Testis (tissue), 5 donors: ENCODE results near the gene S100A14. TPM values are rescaled to one million over a fixed set of nuclear protein-coding genes. Genes with fewer than 3 reads are reported as not detected.

Source experiments
- DNase-seq: peaks from one replicate; pipeline ENCODE4 v3.0.0-alpha.2; 2019
- H3K27ac ChIP-seq, 2 donors: fragments of 200-600 bp; sonication (generic); one replicate each; pipeline ENCODE4 v1.5.1; 2019
- H3K27me3 ChIP-seq: fragments of 200-600 bp; sonication (generic); one replicate; pipeline ENCODE4 v1.5.1; 2019
- H3K36me3 ChIP-seq: fragments of 200-600 bp; sonication (generic); one replicate; pipeline ENCODE4 v1.5.1; 2017; ENCODE audit warnings: low read depth; ENCODE audit errors: missing control alignments
- H3K4me1 ChIP-seq: fragments of 200-600 bp; sonication (generic); one replicate; pipeline ENCODE4 v1.5.1; 2019
- H3K4me3 ChIP-seq, 2 donors: fragments of 200-600 bp; sonication (generic); one replicate each; pipeline ENCODE4 v1.5.1; 2017 to 2019
- H3K9me3 ChIP-seq: fragments of 200-600 bp; sonication (generic); one replicate; pipeline ENCODE4 v1.5.1; 2017
- POLR2A ChIP-seq: fragments of 450-650 bp; IDR thresholded peaks from one replicate; pipeline ENCODE4 v1.6.1; 2017; ENCODE audit warnings: antibody characterized with exemption, mild to moderate bottlenecking, moderate library complexity
- WGBS, 2 donors: methylation state at CpG; one replicate each; pipeline ENCODE4 v1.1.5; 2018; 5-methylcytosine and 5-hydroxymethylcytosine counted together
- intact Hi-C: fragments of 100-400 bp; cut with DNase I; formaldehyde crosslinking; loops from one replicate; pipeline ENCODE4 v1.15.1; 2023; ENCODE audit warnings: low total_unique reads
- long read RNA-seq, 2 donors: transcript quantifications; one replicate each; lab custom pipeline, GENCODE V29; 2026
- polyA plus RNA-seq: library from polyadenylated mRNA; stranded (reverse); fragments of 350-450 nt; fragmentation: Illumina TruSeq; extraction: RNeasy Lipid Tissue Mini Kit (QIAGEN cat#74804); gene quantifications from one replicate; pipeline ENCODE4 v1.2.3, GENCODE V29; 2014; ENCODE audit warnings: low read depth, low replicate concordance; ENCODE audit not compliant: insufficient read depth
- total RNA-seq, 2 donors: library from RNA; depleted of rRNA; stranded (reverse); fragments of >200 nt; gene quantifications; one replicate each; pipeline ENCODE4 v1.2.3, GENCODE V29; 2016
- TF ChIP-seq, protein P1 (sequence below), 3 experiments: fragments of 450-650 bp in 2 of 3; fragments of 200-600 bp in 1 of 3; sonication (generic) in 1 of 3; IDR thresholded peaks; one replicate each; pipeline ENCODE4 v1.5.1; 2016 to 2019; ENCODE audit warnings: antibody characterized with exemption in 3 of 3, mild to moderate bottlenecking in 2 of 3, moderate library complexity in 1 of 3

The S100A14 gene
- total RNA-seq = not detected
- polyA plus RNA-seq = 1.6 TPM
- long read RNA-seq, donor 1, partial matches to known transcripts = 0 of 1 reads
- long read RNA-seq, donor 1, other reads (novel, unspliced or antisense) = 0 of 1 reads
- long read RNA-seq, donor 2 = 0 reads

DNA sequence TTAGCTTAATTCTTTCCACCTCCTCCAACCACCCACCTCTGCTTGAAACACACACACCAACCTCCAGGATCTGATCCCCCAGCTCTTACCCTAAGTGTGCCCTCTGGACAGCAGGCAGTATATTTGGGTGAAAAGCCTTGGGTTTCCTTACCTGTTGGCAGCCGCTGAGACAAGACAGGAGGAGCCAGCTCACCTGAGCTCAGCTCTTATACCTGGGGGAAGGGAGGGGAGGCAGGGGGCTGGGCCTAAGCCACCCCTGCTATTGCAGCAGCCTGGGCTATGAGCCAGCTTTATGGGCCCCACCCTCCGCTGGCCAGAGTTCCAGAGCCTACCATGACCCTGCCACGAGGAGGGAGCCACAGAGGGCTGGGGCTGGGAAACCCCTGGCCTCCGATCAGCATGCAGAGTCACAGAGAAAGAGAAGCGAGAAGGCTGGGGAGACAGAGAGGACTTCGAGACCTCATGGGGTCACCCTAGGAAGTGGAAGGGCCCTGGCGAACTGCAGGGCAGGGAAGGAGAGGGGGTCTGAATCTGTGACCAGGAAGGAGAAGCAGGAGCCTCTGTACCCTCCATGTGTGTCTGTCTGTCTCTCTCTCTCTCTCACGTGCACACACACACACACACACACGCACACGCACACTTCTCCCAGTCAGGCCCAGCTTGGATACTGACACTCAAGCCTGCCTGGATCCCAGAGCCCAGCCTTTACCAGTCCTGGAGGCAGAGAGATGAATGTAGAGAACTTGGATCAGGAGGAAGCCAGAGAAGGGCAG is at the start of gene S100A14:
Gene S100A14 (minus strand): TSS at position 182 of the 773 bp plus-strand sequence. CDS start 467 bp downstream, outside the sequence.
- DNase-seq = no peak
- Histone ChIP-seq H3K9me3 (no peaks in the 10 kb centered on the region), H3K4me1 (peaks cover 8% of the 10 kb centered on the region), H3K4me3 (no peak within 1 kb of the TSS), H3K27ac (no peak within 1 kb of the TSS), H3K36me3 (no peaks in the 10 kb centered on the region), H3K27me3 (no peaks in the 10 kb centered on the region)
- intact Hi-C loops = no loop called here
- TF ChIP-seq, protein P1, sequence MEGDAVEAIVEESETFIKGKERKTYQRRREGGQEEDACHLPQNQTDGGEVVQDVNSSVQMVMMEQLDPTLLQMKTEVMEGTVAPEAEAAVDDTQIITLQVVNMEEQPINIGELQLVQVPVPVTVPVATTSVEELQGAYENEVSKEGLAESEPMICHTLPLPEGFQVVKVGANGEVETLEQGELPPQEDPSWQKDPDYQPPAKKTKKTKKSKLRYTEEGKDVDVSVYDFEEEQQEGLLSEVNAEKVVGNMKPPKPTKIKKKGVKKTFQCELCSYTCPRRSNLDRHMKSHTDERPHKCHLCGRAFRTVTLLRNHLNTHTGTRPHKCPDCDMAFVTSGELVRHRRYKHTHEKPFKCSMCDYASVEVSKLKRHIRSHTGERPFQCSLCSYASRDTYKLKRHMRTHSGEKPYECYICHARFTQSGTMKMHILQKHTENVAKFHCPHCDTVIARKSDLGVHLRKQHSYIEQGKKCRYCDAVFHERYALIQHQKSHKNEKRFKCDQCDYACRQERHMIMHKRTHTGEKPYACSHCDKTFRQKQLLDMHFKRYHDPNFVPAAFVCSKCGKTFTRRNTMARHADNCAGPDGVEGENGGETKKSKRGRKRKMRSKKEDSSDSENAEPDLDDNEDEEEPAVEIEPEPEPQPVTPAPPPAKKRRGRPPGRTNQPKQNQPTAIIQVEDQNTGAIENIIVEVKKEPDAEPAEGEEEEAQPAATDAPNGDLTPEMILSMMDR (IDR thresholded peaks at IDR 0.05) = no peak
- no peak for TF ChIP-seq POLR2A
- 77 to 92% methylated on average over 8 to 10 of the region's 10 CpGs for WGBS, 2 donors

DNA sequence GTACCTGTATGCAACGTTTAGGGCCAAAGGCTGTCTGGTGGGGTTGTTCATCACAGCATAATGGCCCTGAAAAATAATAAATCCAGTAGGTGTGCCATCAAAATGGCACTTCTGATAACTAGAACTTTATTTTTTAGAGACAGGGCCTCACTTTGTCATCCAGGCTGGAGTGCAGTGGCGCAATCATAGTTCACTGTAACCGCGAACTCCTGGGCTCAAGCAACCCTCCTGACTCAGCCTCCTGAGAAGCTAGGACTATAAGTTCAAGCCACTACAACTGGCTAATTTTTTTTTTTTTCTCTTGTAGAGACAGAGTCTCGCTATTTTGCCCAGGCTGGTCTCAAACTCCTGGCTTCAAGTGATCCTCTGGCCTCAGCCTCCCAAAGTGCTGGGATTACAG is 47.1 kb upstream of the S100A14 start:
- no peak for DNase-seq
- Histone ChIP-seq H3K36me3 (no peaks in the 10 kb centered on the region), H3K27me3 (no peaks in the 10 kb centered on the region), H3K9me3 (no peaks in the 10 kb centered on the region), H3K4me1 (peaks cover 5% of the 10 kb centered on the region), H3K27ac (no peak overlapping the region), H3K4me3 (no peak overlapping the region)
- intact Hi-C loops = no loop called here
- 78 to 88% methylated on average over 5 of the region's 5 CpGs for WGBS, 2 donors
- TF ChIP-seq POLR2A = no peak
- TF ChIP-seq, protein P1 (IDR thresholded peaks at IDR 0.05) = no peak

DNA sequence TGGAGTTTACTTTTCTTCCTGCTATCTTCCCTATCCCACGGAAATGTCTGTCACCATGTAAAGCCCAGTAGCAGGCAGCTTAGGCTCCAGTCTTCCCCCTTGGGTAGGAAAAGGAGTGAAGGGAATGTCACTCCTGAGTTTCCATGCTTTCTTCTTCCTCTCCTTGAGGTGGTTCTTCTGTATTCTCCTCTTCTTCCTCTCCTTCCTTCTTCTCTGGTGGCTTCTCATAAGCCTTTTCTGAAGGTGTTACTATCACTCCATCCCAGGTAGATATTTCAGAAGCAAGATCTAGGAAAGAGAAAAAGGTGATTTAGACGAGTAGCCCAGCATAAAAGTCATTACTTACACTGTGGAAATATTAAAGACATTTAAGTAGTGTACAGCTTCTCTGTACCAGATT is 46.1 kb upstream of the S100A14 start:
- DNase-seq = no peak
- Histone ChIP-seq H3K9me3 (no peaks in the 10 kb centered on the region), H3K4me1 (peaks cover 5% of the 10 kb centered on the region), H3K36me3 (no peaks in the 10 kb centered on the region), H3K4me3 (no peak overlapping the region), H3K27me3 (no peaks in the 10 kb centered on the region), H3K27ac (no peak overlapping the region)
- intact Hi-C loops = no loop called here
- WGBS, 2 donors = 48 to 55% methylated on average over 2 of the region's 2 CpGs
- TF ChIP-seq POLR2A = no peak
- TF ChIP-seq, protein P1 (IDR thresholded peaks at IDR 0.05) = no peak

DNA sequence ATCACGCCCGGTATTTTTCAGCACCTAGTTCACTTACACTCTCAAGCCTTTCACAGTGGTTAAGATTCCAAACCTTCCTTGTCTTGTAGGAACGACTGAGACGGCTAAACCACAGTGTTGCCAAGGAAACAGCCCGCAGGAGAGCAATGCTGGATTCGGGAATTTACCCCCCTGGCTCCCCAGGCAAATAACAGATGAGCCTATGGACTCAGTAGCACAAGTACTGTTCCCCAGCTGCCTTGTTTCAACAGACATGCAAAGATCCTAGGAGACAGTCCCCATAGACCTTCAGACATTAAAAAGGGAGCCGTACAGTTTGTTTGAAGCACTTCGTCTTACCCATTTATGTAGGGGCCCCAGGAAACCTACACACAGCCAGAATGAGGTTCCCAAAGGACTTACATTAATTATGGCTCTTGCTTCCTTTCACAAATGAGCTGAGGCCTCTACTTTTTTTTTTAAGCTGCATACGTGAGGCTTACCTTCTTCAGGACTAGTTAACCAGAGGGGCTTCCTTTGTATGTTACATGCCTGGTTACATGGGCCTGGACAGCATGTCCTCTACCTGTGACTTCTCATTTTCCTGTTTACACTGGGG is 45.1 kb upstream of the S100A14 start:
- no peak for TF ChIP-seq POLR2A
- TF ChIP-seq, protein P1 (IDR thresholded peaks at IDR 0.05) = no peak
- intact Hi-C loops = no loop called here
- Histone ChIP-seq H3K27ac (no peak overlapping the region), H3K36me3 (no peaks in the 10 kb centered on the region), H3K27me3 (no peaks in the 10 kb centered on the region), H3K4me1 (peaks cover 5% of the 10 kb centered on the region), H3K4me3 (no peak overlapping the region), H3K9me3 (no peaks in the 10 kb centered on the region)
- DNase-seq = no peak
- WGBS, 2 donors = 57 to 64% methylated on average over 9 of the region's 9 CpGs
